ENCODE results near the gene BTBD19.
"Not testable (repeated sequence)": the region's sequence is repeated elsewhere in the genome, so short reads cannot be mapped to it uniquely, and the experiment has no call there.

The BTBD19 gene

DNA sequence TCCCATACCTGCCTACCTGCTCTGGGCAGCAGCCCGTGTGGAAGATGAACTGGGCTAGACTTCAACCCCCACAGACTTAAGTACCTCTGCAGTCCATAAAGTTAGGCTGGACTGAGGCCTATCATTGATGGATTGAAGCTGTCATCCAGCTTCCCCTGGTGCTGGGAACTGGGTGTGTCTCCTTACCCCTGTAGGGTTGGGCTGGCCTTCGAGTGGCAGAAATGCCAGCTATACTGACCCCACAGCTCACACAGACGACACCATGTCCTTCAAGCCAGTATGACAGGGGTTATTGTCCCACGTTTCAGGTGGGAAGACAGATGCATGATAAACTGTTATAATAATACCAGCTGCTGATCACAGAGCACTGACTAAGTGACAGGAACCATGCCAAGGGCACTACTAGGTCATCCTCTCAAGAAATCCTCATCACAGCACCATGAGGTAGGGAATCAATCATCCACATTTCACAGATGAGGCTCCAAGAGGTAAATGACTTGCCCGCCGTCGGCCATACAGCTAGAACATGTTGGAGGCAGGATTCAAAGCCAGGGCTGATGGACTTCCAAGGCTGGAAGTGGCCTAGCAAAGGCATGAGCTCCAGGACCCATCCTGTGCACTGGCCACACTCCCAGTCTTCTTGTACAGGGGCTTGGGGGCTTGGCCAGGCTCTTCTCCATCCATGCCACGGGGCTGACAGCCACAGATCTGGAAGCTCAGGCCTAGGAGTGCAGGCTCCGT lies 20.0 kb upstream of the BTBD19 start, which contains the start of gene BEST4:
Gene BEST4 (minus strand): TSS at position 51 of the 741 bp plus-strand sequence. CDS start 465 bp downstream, outside the sequence.
- DNase-seq, result no peak

DNA sequence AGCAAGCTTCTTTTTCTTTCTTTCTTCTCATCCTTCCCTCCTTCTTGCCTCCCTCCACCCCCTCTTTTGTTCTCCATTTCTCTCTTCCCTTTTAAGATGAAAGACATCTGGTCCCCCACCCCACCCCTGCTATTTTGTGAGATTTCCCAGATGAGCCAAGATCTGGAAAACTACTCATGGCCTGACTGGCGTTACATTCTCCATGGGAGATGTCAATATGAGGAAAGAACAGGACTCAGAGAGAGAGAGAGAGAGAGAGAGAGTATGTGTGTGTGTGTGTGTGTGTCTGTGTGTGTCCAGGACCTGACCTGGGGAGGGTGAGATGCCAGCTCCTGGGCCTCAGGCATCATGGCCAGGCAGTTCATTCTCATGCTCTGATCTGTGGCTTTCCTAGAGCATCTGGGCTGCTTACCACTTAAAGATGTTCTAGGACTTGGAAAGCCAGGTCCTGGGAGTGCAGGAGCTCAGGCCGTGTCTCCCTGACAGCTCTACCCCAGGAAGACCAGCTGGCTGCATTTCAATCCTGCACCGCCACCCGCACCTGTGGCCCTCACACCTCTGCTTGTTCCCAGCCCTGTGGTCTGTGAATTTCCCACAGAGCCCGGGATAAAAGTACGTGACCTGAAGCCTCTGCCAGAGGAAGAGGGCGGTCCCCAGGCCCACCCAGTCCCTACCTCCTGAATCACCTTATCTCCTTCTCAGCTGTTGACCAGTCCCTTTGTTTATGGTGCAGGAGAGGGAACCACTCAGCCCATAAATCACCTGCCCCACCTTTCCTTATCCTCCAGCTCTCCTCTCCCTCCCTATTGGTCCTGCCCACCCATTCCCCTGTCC lies 17.1 kb upstream of the BTBD19 start:
- DNase-seq, result no peak

DNA sequence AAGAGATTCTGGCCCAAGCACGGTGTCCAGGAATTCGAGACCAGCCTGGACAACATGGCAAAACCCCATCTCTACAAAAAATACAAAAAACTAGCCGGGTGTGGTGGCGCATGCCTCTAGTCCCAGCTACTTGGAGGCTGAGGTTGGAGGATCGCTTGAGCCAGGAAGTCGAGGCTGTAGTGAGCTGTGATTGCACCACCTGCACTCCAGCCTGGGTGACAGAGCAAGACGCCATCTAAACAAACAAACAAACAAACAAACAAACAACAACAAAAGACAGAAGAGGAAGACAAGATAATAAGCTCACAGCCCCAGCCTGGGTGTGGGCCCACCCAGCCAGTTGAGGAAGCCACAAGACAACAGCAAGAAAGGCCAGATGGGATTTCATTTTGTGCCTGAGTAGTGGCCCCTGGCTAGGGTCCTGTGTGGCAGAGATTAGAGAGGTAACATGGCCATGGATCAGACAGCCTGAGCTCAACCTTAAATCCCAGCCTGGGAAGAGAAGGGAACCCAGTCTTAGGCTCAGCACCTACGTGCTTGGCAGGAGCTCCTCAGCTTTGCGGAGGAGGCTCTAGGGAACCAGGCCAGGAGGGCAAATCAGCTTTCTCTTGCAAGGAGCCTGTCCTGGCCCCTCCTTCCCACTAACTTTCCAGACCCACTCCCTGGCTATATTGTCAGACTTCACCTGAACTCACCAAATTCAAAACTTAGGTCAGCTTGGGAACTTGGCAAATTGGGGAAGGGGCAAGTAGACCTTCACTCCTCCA lies 15.4 kb upstream of the BTBD19 start:
- DNase-seq, result no peak

DNA sequence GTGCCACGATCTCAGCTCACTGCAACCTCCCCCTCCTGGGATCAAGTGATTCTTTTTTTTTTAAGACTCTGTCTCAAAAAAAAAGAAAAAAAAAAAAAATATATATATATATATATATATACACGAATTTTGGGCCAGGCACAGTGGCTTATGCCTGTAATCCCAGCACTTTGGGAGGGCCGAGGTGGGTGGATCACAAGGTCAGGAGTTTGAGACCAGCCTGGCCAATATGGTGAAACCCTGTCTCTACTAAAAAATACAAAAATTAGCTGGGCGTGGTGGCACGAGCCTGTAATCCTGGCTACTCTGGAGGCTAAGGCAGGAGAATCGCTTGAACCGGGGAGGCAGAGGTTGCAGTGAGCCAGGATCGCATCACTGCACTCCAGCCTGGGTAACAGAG lies 10.4 kb upstream of the BTBD19 start:
- not testable (repeated sequence) for DNase-seq

DNA sequence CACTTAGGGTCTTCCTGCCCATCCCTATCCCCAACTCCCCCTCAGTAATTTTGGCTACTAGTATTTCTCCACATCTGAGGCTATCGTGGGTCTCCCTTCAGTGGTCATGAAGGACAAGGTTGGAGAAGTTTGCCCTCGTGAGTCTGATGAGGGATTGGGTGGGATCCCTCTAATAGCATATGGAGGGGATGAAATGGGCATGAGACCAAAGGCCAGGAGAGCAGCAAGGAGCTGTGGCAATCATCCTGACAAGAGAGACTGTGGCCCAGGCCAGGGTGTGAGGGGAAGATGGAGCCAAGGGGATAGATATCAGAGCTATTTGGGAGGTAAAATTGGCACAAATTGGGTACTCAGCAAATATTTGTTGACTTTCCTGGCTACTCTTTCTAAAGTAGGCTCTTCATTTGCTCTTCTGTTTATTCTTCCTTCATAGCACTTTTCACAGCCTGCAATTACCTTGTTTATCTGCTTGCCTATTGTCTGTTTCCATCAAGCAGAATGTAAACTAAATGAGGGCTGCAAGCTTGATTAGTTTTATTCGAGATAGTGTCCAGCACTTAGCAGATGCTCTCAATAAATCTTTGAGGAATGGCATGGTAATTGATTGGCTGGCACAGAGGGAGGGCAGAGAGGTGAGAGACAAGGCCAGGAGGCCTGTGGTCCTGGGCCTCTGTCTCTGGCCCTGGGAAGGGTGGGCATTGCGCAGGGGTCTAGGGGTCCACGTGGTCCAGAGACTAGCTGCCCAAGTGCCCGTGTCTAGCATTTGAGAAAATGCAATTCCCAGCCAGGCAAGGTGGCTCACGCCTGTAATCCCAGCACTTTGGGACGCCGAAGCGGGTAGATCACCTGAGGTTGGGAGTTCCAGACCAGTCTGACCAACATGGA lies 9.6 kb upstream of the BTBD19 start:
- DNase-seq, result no peak

DNA sequence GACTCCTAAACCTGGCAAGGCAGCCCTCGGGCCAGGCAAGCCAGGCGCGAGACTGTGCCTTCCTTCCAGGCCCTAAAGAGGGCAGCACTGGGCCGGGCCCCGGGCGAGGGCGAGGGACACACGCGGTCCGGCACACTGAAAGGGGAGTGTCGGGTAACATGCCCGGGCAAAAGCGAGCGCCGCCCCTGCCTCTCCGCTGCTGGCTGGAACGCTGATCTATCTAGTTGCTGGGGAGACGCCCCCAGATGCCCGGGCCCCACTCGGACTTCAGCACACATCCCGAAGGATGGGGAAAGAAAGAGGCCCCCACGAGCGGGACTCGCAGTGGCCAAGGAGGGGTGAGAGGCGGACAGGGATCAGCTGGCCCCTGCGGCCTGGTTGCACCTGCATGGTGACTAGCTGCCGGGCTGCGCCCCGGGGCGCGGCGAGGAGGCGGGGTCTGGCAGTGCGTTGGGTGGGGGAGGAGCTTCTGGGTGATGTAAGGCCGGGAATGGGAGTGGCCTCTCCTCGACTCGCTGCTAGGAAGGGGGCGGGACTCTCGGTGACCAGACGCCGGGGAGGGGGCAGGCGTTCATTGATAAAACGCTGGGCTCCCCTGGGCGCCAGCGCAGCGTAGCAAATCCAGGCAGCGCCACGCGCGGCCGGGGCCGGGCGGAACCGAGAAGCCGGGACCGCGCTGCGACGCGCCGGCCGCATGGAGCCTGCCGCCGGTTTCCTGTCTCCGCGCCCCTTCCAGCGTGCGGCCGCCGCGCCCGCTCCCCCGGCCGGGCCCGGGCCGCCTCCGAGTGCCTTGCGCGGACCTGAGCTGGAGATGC lies 8.3 kb upstream of the BTBD19 start, which contains the start of gene PLK3:
Gene PLK3 (plus strand): TSS at position 608 of the 815 bp plus-strand sequence. CDS start 87 bp downstream, at position 695.
- DNase-seq, result peak; percentile 95 to 97 (median 96)

DNA sequence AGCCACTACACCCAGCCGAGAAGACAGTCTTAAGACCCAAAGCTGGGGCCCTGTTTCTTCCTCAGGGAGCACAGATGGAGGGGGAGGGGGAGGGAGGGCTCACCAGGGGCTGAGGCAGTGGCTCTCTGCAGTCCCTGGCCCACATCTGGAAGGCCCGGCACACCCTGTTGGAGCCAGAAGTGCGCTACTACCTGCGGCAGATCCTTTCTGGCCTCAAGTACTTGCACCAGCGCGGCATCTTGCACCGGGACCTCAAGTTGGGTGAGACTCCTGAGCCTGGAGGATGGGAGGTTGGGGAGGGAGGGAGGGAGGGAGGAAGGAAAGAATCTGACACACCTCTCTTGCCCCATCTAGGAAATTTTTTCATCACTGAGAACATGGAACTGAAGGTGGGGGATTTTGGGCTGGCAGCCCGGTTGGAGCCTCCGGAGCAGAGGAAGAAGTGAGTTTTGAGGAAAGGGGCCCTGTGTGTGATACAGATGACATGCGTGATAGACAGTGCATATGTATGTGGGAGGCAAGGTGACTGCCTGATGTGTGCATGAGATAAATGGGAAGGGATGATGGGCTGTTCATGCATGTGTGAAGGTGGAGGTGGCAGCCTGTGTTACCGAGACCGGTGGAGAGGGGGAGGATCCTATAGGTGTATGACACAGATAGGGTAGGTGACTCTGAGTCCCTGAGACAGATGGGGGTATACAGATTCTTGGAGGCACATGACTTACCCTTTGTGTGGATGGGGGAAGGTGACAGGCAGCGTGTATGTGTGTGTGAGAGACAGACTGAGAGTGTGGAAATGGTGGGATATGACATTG lies 6.6 kb upstream of the BTBD19 start:
- peak in 1 of 4 experiments; percentile 15 for DNase-seq

DNA sequence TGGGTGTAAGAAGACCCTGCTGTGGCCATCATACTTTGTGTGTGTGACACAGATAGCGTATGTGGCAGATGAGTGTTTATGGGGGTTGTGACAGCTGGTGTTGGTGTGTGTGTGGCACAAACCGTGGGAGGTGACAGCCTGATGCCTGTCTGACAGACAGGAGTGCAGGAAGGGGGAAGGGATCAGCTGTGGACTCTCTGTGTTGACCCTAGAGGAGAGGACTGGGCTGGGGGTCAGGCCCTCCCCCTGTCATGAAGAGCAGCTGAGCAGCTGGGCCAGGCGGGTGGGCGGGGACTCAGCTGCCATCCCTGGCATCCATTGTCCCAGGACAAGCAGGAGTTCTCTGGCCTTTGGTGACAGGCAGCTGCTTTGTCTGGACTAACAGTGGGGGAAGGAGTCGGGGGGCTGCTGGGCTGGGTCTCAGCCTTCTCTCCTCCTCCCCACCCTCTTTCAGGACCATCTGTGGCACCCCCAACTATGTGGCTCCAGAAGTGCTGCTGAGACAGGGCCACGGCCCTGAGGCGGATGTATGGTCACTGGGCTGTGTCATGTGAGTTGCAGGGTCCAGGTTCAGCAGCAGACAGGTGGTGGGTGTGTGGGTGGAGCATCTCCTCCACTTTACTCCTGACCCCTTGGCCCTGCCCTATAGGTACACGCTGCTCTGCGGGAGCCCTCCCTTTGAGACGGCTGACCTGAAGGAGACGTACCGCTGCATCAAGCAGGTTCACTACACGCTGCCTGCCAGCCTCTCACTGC lies 5.8 kb upstream of the BTBD19 start:
- no peak for DNase-seq

DNA sequence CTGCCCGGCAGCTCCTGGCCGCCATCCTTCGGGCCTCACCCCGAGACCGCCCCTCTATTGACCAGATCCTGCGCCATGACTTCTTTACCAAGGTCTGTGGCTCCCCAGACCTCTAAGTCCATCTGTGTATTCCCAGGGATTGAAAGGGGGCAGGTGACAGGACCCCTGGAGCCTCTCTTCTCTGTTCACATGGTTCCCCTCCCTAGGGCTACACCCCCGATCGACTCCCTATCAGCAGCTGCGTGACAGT lies 5.3 kb upstream of the BTBD19 start:
- no peak for DNase-seq

DNA sequence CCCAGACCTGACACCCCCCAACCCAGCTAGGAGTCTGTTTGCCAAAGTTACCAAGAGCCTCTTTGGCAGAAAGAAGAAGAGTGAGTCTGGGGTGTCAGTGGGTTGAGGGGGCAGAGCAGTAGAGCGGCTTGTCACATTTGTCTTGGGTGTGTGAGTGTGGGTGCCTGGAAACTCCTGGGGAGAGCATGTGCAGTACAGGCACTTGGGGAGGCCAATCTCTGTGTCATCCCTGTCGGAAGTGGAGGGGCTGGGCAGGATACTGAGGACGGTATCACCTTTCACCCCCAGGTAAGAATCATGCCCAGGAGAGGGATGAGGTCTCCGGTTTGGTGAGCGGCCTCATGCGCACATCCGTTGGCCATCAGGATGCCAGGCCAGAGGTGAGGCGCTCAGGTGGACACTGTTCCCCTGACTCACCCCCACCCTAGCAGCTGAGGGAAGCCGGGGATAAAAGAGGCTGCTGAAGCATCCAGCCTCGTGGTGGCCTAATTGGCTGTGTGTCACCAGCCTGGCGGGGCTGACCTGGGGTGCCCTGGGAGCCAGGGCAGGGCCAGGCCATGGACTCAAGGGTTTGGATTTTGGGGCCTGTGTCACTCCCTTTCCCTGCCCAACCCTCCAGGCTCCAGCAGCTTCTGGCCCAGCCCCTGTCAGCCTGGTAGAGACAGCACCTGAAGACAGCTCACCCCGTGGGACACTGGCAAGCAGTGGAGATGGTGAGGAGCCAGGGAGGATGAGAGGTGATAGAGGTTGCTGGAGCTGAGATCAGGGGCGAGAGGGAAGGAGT lies 4.8 kb upstream of the BTBD19 start:
- no peak for DNase-seq

DNA sequence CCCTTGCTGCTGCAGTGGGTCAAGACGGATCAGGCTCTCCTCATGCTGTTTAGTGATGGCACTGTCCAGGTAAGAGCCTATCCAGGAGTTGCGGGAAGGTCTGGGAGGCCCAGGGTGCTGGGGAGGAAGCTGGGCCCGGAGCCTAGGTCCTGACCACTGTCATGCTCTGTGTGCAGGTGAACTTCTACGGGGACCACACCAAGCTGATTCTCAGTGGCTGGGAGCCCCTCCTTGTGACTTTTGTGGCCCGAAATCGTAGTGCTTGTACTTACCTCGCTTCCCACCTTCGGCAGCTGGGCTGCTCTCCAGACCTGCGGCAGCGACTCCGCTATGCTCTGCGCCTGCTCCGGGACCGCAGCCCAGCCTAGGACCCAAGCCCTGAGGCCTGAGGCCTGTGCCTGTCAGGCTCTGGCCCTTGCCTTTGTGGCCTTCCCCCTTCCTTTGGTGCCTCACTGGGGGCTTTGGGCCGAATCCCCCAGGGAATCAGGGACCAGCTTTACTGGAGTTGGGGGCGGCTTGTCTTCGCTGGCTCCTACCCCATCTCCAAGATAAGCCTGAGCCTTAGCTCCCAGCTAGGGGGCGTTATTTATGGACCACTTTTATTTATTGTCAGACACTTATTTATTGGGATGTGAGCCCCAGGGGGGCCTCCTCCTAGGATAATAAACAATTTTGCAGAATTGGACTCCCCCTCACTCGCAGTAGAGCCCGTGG lies 2.9 kb upstream of the BTBD19 start:
- no peak for DNase-seq

DNA sequence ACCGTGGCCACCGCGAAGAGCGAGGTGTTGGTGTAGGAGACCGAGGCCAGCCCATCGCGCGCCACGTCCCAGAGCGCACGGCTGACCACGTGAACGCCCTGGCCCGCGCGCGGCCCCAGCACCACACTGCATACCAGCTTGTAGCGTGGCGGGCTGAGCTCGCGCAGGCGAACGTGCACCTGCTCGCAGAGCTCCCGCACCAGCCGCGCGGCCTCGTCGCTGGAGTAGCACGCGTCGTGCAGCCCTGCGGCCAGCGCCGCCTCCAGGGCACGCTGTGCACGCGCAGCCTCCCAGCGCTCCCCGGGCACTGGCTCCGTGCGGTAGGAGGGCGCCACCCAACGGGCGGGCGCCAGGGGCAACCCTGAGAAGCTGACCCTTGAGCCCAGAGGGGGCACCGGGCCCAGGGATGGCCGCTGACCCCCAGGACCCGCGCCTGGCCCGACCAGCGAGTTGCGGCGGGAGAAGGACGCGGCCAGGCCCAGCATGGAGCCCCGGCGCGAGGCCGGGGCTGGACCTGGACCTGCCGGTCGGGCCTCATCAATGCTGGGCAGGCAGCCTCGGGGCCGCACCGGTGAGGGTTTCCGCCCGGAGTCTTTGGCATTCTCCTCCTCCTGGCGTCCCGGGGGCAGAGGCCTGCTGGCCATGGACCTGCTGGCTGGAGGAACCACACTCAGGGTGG lies 2.2 kb upstream of the BTBD19 start:
- no peak for DNase-seq

DNA sequence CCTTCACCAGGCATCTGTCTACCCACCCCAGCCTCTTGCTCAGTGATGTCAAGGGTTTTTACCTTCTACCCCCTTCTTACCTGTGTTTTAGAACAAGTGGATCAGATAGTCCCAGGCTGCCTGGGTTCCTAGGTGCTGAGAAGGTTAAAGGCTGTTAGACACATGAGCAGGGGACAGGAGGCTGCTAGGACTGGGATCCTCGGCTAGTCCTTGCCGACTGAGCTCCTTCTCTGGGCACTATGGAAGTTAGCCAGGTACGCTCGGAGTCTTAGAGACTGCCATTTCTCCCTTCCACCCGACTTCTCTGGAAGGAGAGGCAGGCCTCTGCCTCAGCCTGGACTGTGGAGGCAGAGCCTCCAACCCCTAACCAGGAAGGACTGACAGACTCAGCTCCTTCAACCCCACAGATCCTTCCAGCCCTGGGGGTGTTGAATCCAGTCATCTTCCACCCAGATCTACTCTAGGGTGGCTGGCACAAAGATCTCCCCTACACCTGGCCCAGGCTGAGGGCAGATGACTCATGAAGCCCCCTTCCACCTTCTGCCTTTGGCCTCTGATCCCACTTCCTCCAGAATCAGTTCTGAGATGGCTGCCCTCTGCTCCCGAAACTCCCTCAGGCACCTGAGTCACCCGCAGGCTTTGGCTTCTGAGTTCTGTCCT lies 1.5 kb upstream of the BTBD19 start, which contains the start of gene DYNLT4:
Gene DYNLT4 (minus strand): TSS at position 648 of the 660 bp plus-strand sequence. CDS start 683 bp downstream, outside the sequence.
- DNase-seq, result peak in 1 of 4 experiments; percentile 24

DNA sequence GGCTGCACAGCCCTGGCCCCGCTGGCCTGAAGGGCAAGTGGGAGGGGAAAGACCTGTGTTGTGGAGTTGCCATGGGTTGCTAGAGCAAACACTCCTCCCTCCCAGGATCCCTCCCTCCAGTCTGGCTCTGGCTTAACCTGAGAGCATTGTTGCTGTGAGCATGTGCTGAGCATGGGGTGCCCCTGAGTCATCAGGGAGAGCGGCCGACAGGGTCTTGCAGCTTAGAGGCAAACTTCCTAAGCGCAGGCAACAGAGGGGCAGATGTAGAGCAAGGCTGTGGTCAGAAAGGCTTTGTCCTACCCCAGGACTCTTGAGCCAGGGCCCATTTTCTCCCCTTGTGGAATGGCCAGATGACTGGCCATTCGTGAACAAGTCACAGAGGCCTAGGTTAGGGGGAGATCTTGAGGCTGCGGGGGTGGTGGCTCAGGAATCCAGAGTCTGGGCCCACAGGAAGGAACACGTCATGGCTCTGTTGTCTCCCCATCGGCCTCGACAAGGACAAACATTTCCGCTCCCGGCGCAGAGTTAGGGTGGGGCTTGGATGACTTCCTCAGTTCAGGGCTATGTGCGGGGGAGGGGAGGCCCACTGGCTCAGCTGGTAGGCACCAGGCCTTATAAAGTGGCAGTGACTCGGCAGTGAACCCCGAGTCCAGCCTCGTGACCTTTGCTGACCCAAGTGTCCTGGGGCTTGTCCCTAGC lies 810 bp upstream of the BTBD19 start:
- DNase-seq, result peak; percentile 36 to 84 (median 73)

DNA sequence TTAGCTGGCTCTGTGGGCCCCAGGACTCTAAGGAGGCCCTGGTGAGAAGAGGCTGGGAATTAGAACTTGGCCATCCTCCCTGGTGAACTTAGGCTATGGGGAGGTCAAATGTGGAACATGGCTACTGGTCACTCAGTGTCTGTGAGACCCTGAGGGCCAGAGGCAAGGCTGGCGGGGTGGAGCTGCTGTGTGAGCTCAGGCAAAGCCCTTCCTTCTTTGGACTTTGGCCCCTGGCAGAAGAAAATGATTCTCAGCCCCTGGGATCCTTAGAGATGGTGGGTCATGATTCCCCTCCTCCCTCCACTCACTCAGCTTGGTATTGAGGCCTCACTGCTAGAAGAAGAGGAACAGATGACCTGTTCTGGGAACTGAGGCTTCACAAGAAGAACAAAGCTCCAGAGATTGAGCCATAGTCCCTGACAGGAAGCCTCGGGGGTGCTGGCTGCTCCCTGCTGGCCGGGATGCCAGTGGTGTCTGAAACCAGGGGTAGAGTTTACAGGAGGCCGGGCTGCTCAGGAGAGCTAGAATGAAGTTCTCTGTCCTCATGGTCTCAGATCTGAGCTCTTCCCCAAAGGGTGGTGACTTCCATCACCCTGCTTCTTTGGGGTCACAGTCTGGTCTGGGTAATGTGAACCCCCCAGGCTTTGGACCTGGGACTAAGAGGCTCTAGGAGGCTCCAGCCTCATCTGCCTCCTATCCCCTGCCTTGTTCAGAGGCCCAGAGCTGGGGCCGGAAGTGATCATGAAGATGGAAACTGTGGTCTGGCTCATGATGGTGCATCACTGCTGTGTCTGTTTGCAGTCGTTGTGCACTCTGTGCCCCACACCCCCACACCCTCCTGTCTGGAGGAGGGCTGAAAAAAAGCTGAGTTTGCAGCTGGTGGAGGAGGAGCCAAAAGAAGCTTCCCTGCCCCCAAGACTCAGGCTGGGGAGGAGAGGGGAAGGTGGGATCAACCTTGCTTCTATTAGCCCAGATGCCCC lies 905 bp downstream of the BTBD19 start:
- peak; percentile 34 to 76 (median 60) for DNase-seq

All from activated naive CD4-positive, alpha-beta T cell (primary cell).